ENCODE results near the gene UTY. TPM values are rescaled to one million over a fixed set of nuclear protein-coding genes. Genes with fewer than 3 reads are reported as not detected.

UTY gene
- total and polyA plus RNA-seq, 2 of the 8 experiments (the other 6 are each of a cell fraction or from before 2014, with no cell fraction given) = 7.2 to 20.4 TPM

GRCh38 chrY:13295026-13295425, 184.8 kb downstream of the UTY start:
- Histone ChIP-seq H3K9me3 (ENCODE audit: insufficient read depth in 2 of 2, low read depth in 1 of 2, low read length in 1 of 2) (no peaks in the 10 kb centered on the region), H4K5ac (ENCODE audit: insufficient read length, low read depth, low read length) (no peak overlapping the region), H3K4me2 (ENCODE audit: insufficient read depth in 1 of 2, low read depth in 2 of 2, low read length in 2 of 2) (no peak overlapping the region), H2AFZ (ENCODE audit: low read length) (no peak overlapping the region), H2BK5ac (ENCODE audit: low read depth, low read length) (no peak overlapping the region), H3K79me1 (ENCODE audit: low read depth, low read length) (no peaks in the 10 kb centered on the region), H3K36me3 (ENCODE audit: control insufficient read depth in 2 of 4, insufficient read depth in 4 of 4, low read length in 3 of 4) (peaks cover 0 to 18% (median 6%) of the 10 kb centered on the region in 4 experiments; a peak in 2 of 8 replicates), H3K9ac (replicated peaks in 1 of 4; ENCODE audit: extremely low read depth in 1 of 4, low read depth in 3 of 4, low read length in 3 of 4) (no peak overlapping the region), H3K27ac (ENCODE audit: low read depth, low read length) (no peak overlapping the region; the same call in 1 of the 2 replicates), H3K23me2 (ENCODE audit: low read depth, low read length) (no peaks in the 10 kb centered on the region), H3K14ac (ENCODE audit: insufficient read length) (no peak overlapping the region), H2BK120ac (replicated peaks; ENCODE audit: low read depth, low read length) (no peak overlapping the region), H3K56ac (replicated peaks; ENCODE audit: insufficient read length, low read depth, low read length) (no peak overlapping the region), H4K8ac (ENCODE audit: extremely low read depth, insufficient read depth, low read length) (no peak overlapping the region), H2AK5ac (ENCODE audit: low read depth, low read length) (no peak overlapping the region), H3K18ac (ENCODE audit: extremely low read depth, low read length) (no peak overlapping the region), H2BK20ac (ENCODE audit: low read length) (no peak overlapping the region), H3K4ac (replicated peaks; ENCODE audit: insufficient read length, low read depth, low read length) (no peak overlapping the region), H2BK12ac (ENCODE audit: low read depth, low read length) (no peak overlapping the region), H2BK15ac (ENCODE audit: low read length) (no peak overlapping the region), H3K23ac (ENCODE audit: insufficient read length) (no peak overlapping the region), H4K91ac (replicated peaks; ENCODE audit: insufficient read length, low read length) (no peak overlapping the region), H3K4me1 (replicated peaks in 1 of 4; ENCODE audit: control insufficient read depth in 3 of 4, insufficient read depth in 4 of 4, low read length in 3 of 4) (peaks cover 0 to 2% (median 0%) of the 10 kb centered on the region in 4 experiments; a peak in 3 of 7 replicates), H3K79me2 (ENCODE audit: control insufficient read depth in 1 of 2, insufficient read depth in 2 of 2, low read length in 2 of 2) (no peaks in the 10 kb centered on the region; a peak in 1 of 4 replicates), H3K27me3 (replicated peaks in 1 of 4; ENCODE audit: control insufficient read depth in 3 of 4, extremely low read depth in 1 of 4, insufficient read depth in 3 of 4, low read length in 3 of 4) (no peaks in the 10 kb centered on the region), H4K20me1 (replicated peaks in 1 of 2; ENCODE audit: control insufficient read depth in 1 of 2, insufficient read depth in 2 of 2, low read length in 2 of 2) (no peaks in the 10 kb centered on the region), H3K4me3 (ENCODE audit: extremely low read depth in 1 of 4, insufficient read depth in 2 of 4, low read depth in 3 of 4, low read length in 4 of 4) (no peak overlapping the region)
- WGBS, 2 experiments (ENCODE audit: extremely low coverage in 1 of 2, insufficient coverage in 1 of 2, insufficient read length in 1 of 2, insufficient replicate concordance in 2 of 2, low coverage in 1 of 2, low lambda C conversion rate in 2 of 2, missing lambda C conversion rate in 1 of 2) = 88% methylated on average over 1 of the region's 2 CpGs; no CpG with 5 or more reads in 1 of the 2 experiments
- POLR2A ChIA-PET (ENCODE audit: partially characterized antibody) = no interaction called here
- no peak for DNase-seq (ENCODE audit: low read depth in 1 of 2, low spot score in 2 of 2)
- no peak for FAIRE-seq
- CTCF ChIA-PET (ENCODE audit: partially characterized antibody) = no interaction called here
- TF ChIP-seq FOSL1 (IDR thresholded peaks at IDR 0.05; ENCODE audit: insufficient read depth, low read depth, low read length) (no peak), E2F6 (IDR thresholded peaks at IDR 0.05) (no peak), RAD21 (IDR thresholded peaks at IDR 0.05 in 1 of 2, conservative IDR thresholded peaks at IDR 0.05 in 1 of 2; ENCODE audit: low read depth in 2 of 2, low read length in 2 of 2) (no peak), CTCF (IDR thresholded peaks at IDR 0.05; ENCODE audit: control extremely low read depth in 1 of 3, insufficient read depth in 1 of 3, low read depth in 1 of 3, low read length in 3 of 3) (no peak), GABPA (IDR thresholded peaks at IDR 0.05; ENCODE audit: borderline replicate concordance, insufficient read depth, low read length) (no peak), ATF3 (IDR thresholded peaks at IDR 0.05; ENCODE audit: insufficient read depth, low read depth, low read length) (no peak), POLR2AphosphoS5 (IDR thresholded peaks at IDR 0.05; ENCODE audit: low read depth, low read length) (no peak), USF2 (IDR thresholded peaks at IDR 0.05; ENCODE audit: low read length) (no peak), CREB1 (IDR thresholded peaks at IDR 0.05) (no peak)

Measured in H1 (cell line).